Fibroblast of the aortic adventitia (primary cell): ENCODE data around the gene RBKS. TPM values are rescaled to one million over a fixed set of nuclear protein-coding genes. Genes with fewer than 3 reads are reported as not detected.

ENCODE experiments used
- DNase-seq: peaks from one replicate; pipeline ENCODE4 v3.0.0-alpha.2; 2010; ENCODE audit warnings: low read depth
- H3K4me3 ChIP-seq: 2 replicates; pipeline ENCODE4 v1.5.1; 2011; ENCODE audit warnings: low read depth, mild to moderate bottlenecking, control low read depth, low read length, moderate library complexity
- CTCF ChIP-seq: IDR thresholded peaks from 2 replicates; pipeline ENCODE4 v1.5.1; 2011; ENCODE audit warnings: mild to moderate bottlenecking, low read length, control low read depth, inconsistent platforms; ENCODE audit not compliant: insufficient read depth
- total RNA-seq: library from RNA; depleted of rRNA; stranded (reverse); fragments of >200 nt; gene quantifications from 2 replicates; pipeline ENCODE4 v1.2.3, GENCODE V29; 2012; ENCODE audit warnings: low replicate concordance

RBKS gene
- total RNA-seq, 1 donor = 1.4 TPM

- TF ChIP-seq CTCF = no peak
- no peak overlapping the region for H3K4me3 ChIP-seq
- DNase-seq = no peak
Observed at GRCh38 chr2:27897717-27898116, 7.5 kb upstream of the RBKS start.

- no peak for TF ChIP-seq CTCF
- DNase-seq = no peak
- H3K4me3 ChIP-seq = no peak overlapping the region
Observed at GRCh38 chr2:27893006-27893405, 2.8 kb upstream of the RBKS start.

GRCh38 chr2:27891673-27892105 is 1.5 kb upstream of the RBKS start:
- TF ChIP-seq CTCF = no peak
- H3K4me3 ChIP-seq = peak overlapping the region; percentile 94
- DNase-seq = peak; percentile 51

- DNase-seq = peak; percentile 91
- peak overlapping the region; percentile 94 for H3K4me3 ChIP-seq
- TF ChIP-seq CTCF = no peak
Observed at GRCh38 chr2:27890924-27891672, 911 bp upstream of the RBKS start.

- DNase-seq = no peak
- H3K4me3 ChIP-seq = peak overlapping the region; percentile 94
- TF ChIP-seq CTCF = no peak
Observed at GRCh38 chr2:27889774-27890145, 427 bp downstream of the RBKS start.

- TF ChIP-seq CTCF = no peak
- H3K4me3 ChIP-seq = no peak overlapping the region
- DNase-seq = peak; percentile 42
Observed at GRCh38 chr2:27888790-27889189, 1.4 kb downstream of the RBKS start.

- DNase-seq = no peak
- H3K4me3 ChIP-seq = no peak overlapping the region
- no peak for TF ChIP-seq CTCF
Observed at GRCh38 chr2:27887830-27888229, 2.4 kb downstream of the RBKS start.
